Measurements from ENCODE around the gene MAX. TPM values are rescaled to one million over a fixed set of nuclear protein-coding genes. Genes with fewer than 3 reads are reported as not detected.

The MAX gene
- total RNA-seq, 6 experiments from 2014 or later = 79.0 to 95.6 (median 81.9) TPM

DNA sequence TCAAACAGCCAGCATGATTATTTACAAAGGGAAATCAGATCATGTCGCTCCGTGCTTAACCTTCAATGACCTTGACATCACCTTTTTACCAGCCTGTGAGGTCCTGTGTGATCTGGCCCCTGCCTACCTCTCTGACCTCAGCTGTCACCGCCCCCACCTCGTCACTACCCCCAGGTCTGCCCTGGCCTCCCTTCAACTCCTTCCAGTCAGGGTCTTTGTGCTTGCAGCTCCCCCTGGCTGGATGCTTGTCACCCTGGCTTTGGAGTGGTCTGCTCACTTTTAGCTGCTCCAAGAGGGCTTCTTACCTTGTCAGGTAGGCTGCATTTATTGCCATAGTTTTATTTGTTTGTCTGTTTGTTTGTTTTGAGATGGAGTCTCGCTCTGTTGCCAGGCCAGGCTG, 8.2 kb upstream of the MAX start:
- Mint-ChIP-seq H3K9me3 (no peaks in the 10 kb centered on the region), H3K36me3 (ENCODE audit: low read depth) (no peaks in the 10 kb centered on the region), H3K4me3 (no peak overlapping the region), H3K27me3 (ENCODE audit: insufficient read depth) (peaks cover 12% of the 10 kb centered on the region), H3K27ac (no peak overlapping the region), H3K4me1 (ENCODE audit: low read depth) (no peaks in the 10 kb centered on the region)
- TF ChIP-seq CTCF (IDR thresholded peaks at IDR 0.05) = no peak
- no peak for DNase-seq

DNA sequence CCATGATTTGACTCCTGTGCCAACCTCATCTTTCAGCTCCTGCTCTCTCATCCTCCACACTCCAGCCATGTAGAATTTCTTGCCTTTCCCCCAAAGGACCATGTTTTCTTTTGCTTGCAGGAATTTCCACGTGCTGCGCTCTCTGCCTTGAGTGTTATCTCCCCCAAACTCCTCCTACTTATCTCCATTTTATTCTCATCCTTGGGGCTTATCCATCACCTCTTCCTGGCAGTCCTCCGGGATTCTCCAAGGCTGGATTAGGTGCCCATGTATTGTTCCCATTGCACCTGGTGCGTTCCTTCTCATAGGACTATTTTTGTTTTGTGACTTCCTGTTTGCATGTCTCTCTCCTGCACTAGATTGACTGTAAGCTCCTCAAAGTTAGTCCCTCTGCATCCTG, 7.0 kb upstream of the MAX start:
- no peak for TF ChIP-seq CTCF (IDR thresholded peaks at IDR 0.05)
- no peak for DNase-seq
- Mint-ChIP-seq H3K36me3 (ENCODE audit: low read depth) (no peaks in the 10 kb centered on the region), H3K9me3 (no peaks in the 10 kb centered on the region), H3K27me3 (ENCODE audit: insufficient read depth) (peaks cover 10% of the 10 kb centered on the region; the same call in 1 of the 2 replicates), H3K4me3 (no peak overlapping the region), H3K27ac (no peak overlapping the region), H3K4me1 (ENCODE audit: low read depth) (no peaks in the 10 kb centered on the region)

- no peak overlapping the region for H3K4me3 Mint-ChIP-seq
- TF ChIP-seq CTCF (IDR thresholded peaks at IDR 0.05) = no peak
- DNase-seq = no peak
Observed at GRCh38 chr14:65107200-65107599, 4.9 kb upstream of the MAX start.

DNA sequence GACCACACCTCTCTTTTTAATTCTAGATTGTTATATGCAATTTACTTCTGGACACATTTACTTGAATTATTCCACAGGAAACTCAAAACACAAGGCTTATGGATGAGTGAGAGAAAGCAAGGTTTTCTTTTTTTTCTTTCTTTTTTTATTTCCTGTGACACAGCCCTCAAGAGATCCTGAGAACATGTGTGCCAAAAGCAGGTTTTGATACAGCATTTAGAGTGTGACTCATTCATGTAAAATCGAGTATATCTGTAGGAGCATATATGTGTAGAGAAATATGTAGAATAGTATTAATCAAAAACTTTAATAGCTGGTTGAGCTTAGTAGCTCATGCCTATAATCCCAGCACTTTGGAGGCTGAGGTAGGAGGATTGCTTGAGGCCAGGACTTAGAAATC, 4.4 kb upstream of the MAX start:
- Mint-ChIP-seq H3K27me3 (ENCODE audit: insufficient read depth) (peaks cover 10% of the 10 kb centered on the region; the same call in 1 of the 2 replicates), H3K9me3 (no peaks in the 10 kb centered on the region), H3K4me3 (no peak overlapping the region), H3K27ac (no peak overlapping the region), H3K36me3 (ENCODE audit: low read depth) (peaks cover 5% of the 10 kb centered on the region; the same call in 1 of the 2 replicates), H3K4me1 (ENCODE audit: low read depth) (peaks cover 8% of the 10 kb centered on the region)
- DNase-seq = no peak
- no peak for TF ChIP-seq CTCF (IDR thresholded peaks at IDR 0.05)

More at GRCh38 chr14:65107200-65107599, 4.9 kb upstream of the MAX start:
- H3K27me3 Mint-ChIP-seq (ENCODE audit: insufficient read depth) = peaks cover 10% of the 10 kb centered on the region; the same call in 1 of the 2 replicates
- H3K4me1 Mint-ChIP-seq (ENCODE audit: low read depth) = peaks cover 8% of the 10 kb centered on the region
- peaks cover 4% of the 10 kb centered on the region; the same call in 1 of the 2 replicates for H3K36me3 Mint-ChIP-seq (ENCODE audit: low read depth)
- H3K9me3 Mint-ChIP-seq = no peaks in the 10 kb centered on the region
- no peak overlapping the region for H3K27ac Mint-ChIP-seq

DNA sequence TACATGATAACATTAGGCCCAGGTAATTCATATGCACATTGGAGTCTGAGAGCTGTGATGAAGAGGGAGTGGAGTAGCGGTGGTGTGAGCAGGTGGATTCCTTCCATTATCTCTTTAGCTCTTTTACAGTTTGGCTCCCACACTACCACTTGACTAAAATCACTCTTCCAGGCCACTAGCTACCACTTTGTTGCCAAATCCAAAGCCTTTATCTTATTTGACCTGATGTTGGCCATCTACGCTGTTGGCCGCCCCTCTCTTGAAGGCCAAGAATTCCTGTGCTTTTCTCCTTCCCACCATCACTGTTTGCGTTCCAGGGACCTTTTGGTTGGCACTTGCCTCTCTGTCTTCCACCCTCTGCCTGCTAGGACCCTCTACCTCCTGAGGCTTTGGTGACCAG, 4.0 kb upstream of the MAX start:
- H3K36me3 Mint-ChIP-seq (ENCODE audit: low read depth) = peaks cover 6% of the 10 kb centered on the region
- DNase-seq = no peak
- H3K4me3 Mint-ChIP-seq = no peak overlapping the region
- H3K9me3 Mint-ChIP-seq = no peaks in the 10 kb centered on the region
- peaks cover 10% of the 10 kb centered on the region for H3K4me1 Mint-ChIP-seq (ENCODE audit: low read depth)
- H3K27me3 Mint-ChIP-seq (ENCODE audit: insufficient read depth) = peaks cover 10% of the 10 kb centered on the region; the same call in 1 of the 2 replicates
- TF ChIP-seq CTCF (IDR thresholded peaks at IDR 0.05) = no peak
- H3K27ac Mint-ChIP-seq = no peak overlapping the region

DNA sequence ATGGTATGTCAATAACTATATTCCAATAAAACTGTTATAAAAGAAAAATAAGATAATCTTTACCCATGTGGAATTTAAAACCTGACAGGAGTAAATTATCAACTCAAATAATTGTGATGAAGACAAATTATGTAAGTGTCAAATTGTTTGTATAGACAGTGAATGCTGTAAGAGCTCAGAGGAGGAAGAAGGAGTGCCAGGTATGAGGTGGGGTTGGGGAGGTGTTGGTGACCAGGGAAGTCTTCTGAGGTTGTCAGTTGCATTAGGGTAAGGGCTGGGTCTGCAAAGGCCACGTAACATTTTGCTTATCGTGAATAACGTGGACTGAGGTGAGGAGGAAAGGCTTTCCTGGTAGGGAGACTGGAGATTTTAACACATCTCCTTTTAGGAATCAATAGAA, 2.5 kb upstream of the MAX start:
- no peak for TF ChIP-seq CTCF (IDR thresholded peaks at IDR 0.05)
- H3K9me3 Mint-ChIP-seq = no peaks in the 10 kb centered on the region
- H3K4me3 Mint-ChIP-seq = no peak overlapping the region
- no peak overlapping the region for H3K27ac Mint-ChIP-seq
- peaks cover 22% of the 10 kb centered on the region for H3K4me1 Mint-ChIP-seq (ENCODE audit: low read depth)
- H3K27me3 Mint-ChIP-seq (ENCODE audit: insufficient read depth) = peaks cover under 1% of the 10 kb centered on the region; the same call in 1 of the 2 replicates
- no peak for DNase-seq
- peaks cover 17% of the 10 kb centered on the region for H3K36me3 Mint-ChIP-seq (ENCODE audit: low read depth)

Data from HFFc6 (cell line).